ENCODE measurements around the gene CEACAM7. TPM values are rescaled to one million over a fixed set of nuclear protein-coding genes. Genes with fewer than 3 reads are reported as not detected.

CEACAM7 gene
- total RNA-seq, 4 donors from 2014 or later, result 3.7 to 7.8 (median 5.0) TPM

DNA sequence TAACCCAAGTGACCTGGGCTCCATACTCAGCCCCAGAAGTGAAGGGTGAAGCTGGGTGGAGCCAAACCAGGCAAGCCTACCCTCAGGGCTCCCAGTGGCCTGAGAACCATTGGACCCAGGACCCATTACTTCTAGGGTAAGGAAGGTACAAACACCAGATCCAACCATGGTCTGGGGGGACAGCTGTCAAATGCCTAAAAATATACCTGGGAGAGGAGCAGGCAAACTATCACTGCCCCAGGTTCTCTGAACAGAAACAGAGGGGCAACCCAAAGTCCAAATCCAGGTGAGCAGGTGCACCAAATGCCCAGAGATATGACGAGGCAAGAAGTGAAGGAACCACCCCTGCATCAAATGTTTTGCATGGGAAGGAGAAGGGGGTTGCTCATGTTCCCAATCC, 6.1 kb upstream of the CEACAM7 start:
- H3K4me3 ChIP-seq (ENCODE audit: low read depth, poor library complexity, severe bottlenecking), result no peak overlapping the region
- DNase-seq (ENCODE audit: low spot score in 2 of 2), result peak in 1 of 2 donors; percentile 10
- intact Hi-C loops (cut with DNase I; ENCODE audit: low total_unique reads), result no loop called here
- TF ChIP-seq, protein P1, sequence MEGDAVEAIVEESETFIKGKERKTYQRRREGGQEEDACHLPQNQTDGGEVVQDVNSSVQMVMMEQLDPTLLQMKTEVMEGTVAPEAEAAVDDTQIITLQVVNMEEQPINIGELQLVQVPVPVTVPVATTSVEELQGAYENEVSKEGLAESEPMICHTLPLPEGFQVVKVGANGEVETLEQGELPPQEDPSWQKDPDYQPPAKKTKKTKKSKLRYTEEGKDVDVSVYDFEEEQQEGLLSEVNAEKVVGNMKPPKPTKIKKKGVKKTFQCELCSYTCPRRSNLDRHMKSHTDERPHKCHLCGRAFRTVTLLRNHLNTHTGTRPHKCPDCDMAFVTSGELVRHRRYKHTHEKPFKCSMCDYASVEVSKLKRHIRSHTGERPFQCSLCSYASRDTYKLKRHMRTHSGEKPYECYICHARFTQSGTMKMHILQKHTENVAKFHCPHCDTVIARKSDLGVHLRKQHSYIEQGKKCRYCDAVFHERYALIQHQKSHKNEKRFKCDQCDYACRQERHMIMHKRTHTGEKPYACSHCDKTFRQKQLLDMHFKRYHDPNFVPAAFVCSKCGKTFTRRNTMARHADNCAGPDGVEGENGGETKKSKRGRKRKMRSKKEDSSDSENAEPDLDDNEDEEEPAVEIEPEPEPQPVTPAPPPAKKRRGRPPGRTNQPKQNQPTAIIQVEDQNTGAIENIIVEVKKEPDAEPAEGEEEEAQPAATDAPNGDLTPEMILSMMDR (IDR thresholded peaks at IDR 0.05), result no peak
- TF ChIP-seq POLR2A (IDR thresholded peaks at IDR 0.05), result no peak
- 40 to 61% methylated on average over 1 of the region's 1 CpG for WGBS, 2 donors

DNA sequence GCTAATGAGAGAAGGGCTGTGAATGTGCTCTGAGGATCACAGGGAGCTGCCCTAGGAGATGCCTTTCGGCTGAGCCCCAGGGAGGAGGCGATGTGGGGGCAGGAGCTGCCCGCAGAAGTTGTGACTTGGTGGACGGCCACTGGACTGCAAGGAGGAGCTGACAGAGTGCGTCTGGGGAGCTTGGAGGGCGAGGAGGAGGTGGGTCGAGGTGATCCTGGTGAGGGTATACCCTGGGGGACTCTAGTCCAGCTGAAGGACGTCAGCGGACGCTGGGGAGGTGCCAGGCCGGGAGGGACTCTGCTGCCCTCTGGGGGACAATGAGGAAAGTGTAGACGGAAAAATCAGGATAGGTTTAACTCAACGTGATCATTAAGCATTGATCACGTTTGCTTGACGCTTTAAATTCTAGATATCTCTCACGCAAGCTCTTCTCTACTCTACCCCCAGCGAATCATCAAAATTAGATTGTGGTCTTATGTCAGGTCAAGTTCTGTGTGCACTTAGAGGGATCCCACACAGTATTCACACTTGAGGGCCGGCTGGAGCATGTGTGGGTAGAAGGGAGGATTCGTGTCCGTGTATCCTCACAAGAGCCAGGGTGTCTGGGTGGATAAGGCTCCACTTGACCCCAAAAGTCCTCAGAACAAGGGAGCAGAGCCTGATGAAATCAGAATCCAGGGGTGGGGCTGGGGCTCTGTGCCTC, 3.3 kb upstream of the CEACAM7 start:
- H3K4me3 ChIP-seq (ENCODE audit: low read depth, poor library complexity, severe bottlenecking), result no peak overlapping the region
- TF ChIP-seq, protein P1 (IDR thresholded peaks at IDR 0.05), result no peak
- no peak for TF ChIP-seq POLR2A (IDR thresholded peaks at IDR 0.05)
- WGBS, 2 donors, result 32 to 35% methylated on average over 20 of the region's 20 CpGs
- DNase-seq (ENCODE audit: low spot score in 2 of 2), result peak in 1 of 2 donors; percentile 68
- intact Hi-C loops (cut with DNase I; ENCODE audit: low total_unique reads), result no loop called here

DNA sequence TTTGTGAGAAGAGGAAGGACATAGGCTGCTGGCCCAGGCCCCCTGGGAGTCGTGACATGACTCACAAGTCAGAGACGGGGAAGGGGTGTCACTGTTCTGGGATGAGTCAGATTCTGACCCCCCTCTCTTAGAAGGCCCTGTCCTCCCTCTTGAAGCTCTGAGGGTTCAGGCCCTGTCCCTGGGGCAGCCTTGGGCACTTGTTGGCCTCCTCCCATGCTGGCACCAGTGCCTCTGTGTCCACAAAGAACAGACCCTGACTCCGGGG, 2.7 kb upstream of the CEACAM7 start:
- TF ChIP-seq, protein P1 (IDR thresholded peaks at IDR 0.05), result no peak
- TF ChIP-seq POLR2A (IDR thresholded peaks at IDR 0.05), result no peak
- WGBS, 2 donors, result 85 to 89% methylated on average over 2 to 3 of the region's 3 CpGs
- intact Hi-C loops (cut with DNase I; ENCODE audit: low total_unique reads), result no loop called here
- H3K4me3 ChIP-seq (ENCODE audit: low read depth, poor library complexity, severe bottlenecking), result no peak overlapping the region
- no peak for DNase-seq (ENCODE audit: low spot score in 2 of 2)

DNA sequence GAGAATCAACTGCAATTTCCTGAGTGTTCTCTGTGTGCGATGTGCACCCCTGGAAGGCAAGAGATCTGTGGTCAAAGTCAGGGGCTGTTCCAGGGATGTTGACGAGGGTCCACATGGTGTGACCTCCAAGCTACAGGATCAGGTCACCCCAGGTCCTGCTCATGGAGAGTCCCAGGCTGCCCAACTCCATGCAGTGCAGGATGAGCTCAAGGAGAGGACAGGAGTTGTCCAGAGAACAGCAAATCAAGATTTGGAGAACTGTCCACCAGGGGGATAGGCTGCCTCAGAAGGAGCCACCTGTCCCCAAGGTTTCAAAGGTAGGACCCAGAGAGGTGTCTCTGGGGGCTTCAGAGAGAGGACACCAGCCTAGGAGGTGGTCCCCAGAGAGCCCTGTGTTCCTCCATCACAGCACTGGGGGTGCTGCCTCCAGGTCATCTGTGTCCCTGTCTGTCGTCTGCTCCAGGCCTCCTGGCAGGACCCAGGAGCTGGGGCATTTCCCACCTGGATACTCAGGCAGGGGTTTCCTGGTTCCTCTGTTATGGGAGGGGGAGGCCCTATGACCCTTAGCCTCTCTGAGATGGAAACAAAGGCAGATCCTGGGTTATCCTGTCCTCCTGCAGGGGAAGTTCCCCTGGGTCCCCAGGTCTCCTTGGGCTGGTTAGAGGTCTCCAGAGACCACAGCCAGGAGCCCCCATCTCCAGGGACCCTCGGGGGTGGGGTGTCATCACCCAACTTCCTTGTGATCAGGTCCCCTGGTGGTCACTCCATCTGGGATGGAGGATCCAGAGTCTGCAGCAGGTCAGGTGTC, 2.1 kb upstream of the CEACAM7 start:
- WGBS, 2 donors, result 72 to 76% methylated on average over 4 of the region's 4 CpGs
- H3K4me3 ChIP-seq (ENCODE audit: low read depth, poor library complexity, severe bottlenecking), result no peak overlapping the region
- peak in 1 of 2 donors; percentile 81 for DNase-seq (ENCODE audit: low spot score in 2 of 2)
- TF ChIP-seq, protein P1 (IDR thresholded peaks at IDR 0.05), result no peak
- TF ChIP-seq POLR2A (IDR thresholded peaks at IDR 0.05), result no peak
- intact Hi-C loops (cut with DNase I; ENCODE audit: low total_unique reads), result no loop called here

DNA sequence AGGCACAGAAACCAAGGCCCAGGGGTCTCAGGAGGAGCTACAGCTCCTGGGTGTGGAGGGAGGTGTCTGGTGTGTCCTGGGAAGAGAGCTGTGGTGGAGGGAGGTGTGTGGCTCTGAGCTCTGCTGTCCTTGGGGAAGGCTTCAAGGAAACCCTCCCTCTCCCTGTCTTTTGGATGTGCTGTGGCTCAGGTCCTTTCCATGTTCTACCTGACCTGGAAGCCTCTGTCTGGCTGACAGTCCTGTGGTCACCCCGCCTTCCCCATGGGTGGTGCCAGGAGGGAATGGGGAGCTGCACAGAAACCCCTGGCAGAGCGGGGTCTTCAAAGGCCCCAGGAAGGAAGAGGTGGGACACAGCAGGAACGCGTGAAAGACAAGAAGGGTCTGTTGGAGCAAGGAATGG, 617 bp upstream of the CEACAM7 start:
- 65 to 66% methylated on average over 4 of the region's 4 CpGs for WGBS, 2 donors
- no peak for DNase-seq (ENCODE audit: low spot score in 2 of 2)

More for the DNA sequence above, 617 bp upstream of the CEACAM7 start:
- TF ChIP-seq, protein P1 (IDR thresholded peaks at IDR 0.05), result no peak
- TF ChIP-seq POLR2A (IDR thresholded peaks at IDR 0.05), result no peak
- intact Hi-C loops (cut with DNase I; ENCODE audit: low total_unique reads), result no loop called here
- H3K4me3 ChIP-seq (ENCODE audit: low read depth, poor library complexity, severe bottlenecking), result no peak overlapping the region
